Panc1 (cell line): ENCODE data around the gene CACNA1C.

ENCODE experiments used
- POLR2AphosphoS5 ChIP-seq: IDR thresholded peaks from 2 replicates; pipeline ENCODE4 v1.6.1; 2012; ENCODE audit warnings: mild to moderate bottlenecking, low read depth, low read length, moderate library complexity
- SIN3A ChIP-seq: IDR thresholded peaks from 2 replicates; pipeline ENCODE4 v1.6.1; 2012; ENCODE audit warnings: low read depth, mild to moderate bottlenecking, low read length, moderate library complexity, borderline replicate concordance; ENCODE audit not compliant: insufficient read depth
- TF ChIP-seq, protein P1 (sequence below): fragments of 450-650 bp; IDR thresholded peaks from 2 replicates; pipeline ENCODE4 v1.5.1; 2017; ENCODE audit warnings: mild to moderate bottlenecking
- TF ChIP-seq, protein P2 (sequence below), 2 experiments: IDR thresholded peaks; 2 replicates each; pipeline ENCODE4 v1.6.1; 2011 to 2012; ENCODE audit warnings: low read depth in 2 of 2, control low read depth in 1 of 2, low read length in 1 of 2, mild to moderate bottlenecking in 1 of 2, moderate library complexity in 1 of 2; ENCODE audit not compliant: insufficient read depth in 1 of 2

DNA sequence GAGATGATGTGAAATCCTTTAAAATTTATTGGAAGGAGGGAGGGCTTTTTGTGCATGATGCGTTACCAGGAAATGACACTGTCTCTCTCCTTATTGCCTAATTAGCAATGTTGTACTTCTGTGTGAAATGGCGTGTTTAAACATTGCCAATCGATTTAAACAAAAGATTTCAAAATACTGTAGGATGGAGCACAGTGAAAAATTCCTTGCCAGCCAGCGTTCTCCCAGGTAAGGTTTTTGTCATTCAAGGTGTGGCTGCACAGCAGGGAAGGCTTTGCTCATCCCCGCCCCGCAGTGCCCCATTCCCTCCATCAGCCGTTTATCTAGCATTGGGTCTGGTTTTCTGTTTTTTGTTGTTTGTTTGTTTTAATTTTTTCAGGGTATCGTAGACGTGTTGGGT is 137.3 kb downstream of the CACNA1C start:
- TF ChIP-seq POLR2AphosphoS5: no peak
- TF ChIP-seq, protein P1, sequence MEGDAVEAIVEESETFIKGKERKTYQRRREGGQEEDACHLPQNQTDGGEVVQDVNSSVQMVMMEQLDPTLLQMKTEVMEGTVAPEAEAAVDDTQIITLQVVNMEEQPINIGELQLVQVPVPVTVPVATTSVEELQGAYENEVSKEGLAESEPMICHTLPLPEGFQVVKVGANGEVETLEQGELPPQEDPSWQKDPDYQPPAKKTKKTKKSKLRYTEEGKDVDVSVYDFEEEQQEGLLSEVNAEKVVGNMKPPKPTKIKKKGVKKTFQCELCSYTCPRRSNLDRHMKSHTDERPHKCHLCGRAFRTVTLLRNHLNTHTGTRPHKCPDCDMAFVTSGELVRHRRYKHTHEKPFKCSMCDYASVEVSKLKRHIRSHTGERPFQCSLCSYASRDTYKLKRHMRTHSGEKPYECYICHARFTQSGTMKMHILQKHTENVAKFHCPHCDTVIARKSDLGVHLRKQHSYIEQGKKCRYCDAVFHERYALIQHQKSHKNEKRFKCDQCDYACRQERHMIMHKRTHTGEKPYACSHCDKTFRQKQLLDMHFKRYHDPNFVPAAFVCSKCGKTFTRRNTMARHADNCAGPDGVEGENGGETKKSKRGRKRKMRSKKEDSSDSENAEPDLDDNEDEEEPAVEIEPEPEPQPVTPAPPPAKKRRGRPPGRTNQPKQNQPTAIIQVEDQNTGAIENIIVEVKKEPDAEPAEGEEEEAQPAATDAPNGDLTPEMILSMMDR: no peak
- TF ChIP-seq SIN3A: no peak
- TF ChIP-seq, protein P2, sequence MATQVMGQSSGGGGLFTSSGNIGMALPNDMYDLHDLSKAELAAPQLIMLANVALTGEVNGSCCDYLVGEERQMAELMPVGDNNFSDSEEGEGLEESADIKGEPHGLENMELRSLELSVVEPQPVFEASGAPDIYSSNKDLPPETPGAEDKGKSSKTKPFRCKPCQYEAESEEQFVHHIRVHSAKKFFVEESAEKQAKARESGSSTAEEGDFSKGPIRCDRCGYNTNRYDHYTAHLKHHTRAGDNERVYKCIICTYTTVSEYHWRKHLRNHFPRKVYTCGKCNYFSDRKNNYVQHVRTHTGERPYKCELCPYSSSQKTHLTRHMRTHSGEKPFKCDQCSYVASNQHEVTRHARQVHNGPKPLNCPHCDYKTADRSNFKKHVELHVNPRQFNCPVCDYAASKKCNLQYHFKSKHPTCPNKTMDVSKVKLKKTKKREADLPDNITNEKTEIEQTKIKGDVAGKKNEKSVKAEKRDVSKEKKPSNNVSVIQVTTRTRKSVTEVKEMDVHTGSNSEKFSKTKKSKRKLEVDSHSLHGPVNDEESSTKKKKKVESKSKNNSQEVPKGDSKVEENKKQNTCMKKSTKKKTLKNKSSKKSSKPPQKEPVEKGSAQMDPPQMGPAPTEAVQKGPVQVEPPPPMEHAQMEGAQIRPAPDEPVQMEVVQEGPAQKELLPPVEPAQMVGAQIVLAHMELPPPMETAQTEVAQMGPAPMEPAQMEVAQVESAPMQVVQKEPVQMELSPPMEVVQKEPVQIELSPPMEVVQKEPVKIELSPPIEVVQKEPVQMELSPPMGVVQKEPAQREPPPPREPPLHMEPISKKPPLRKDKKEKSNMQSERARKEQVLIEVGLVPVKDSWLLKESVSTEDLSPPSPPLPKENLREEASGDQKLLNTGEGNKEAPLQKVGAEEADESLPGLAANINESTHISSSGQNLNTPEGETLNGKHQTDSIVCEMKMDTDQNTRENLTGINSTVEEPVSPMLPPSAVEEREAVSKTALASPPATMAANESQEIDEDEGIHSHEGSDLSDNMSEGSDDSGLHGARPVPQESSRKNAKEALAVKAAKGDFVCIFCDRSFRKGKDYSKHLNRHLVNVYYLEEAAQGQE (IDR thresholded peaks at IDR 0.05; ENCODE audit: insufficient read depth in 1 of 2, low read depth in 2 of 2, low read length in 1 of 2): no peak
